IPS-20b (cell line): Measurements from ENCODE around the gene RYR3.
"Not testable (repeated sequence)": the region's sequence is repeated elsewhere in the genome, so short reads cannot be mapped to it uniquely, and the experiment has no call there.

Experiments used
- H3K27ac ChIP-seq: one replicate; pipeline ENCODE4 v1.5.1; 2013; ENCODE audit warnings: low read length
- H3K27me3 ChIP-seq: 2 replicates; pipeline ENCODE4 v1.6.1; 2013; ENCODE audit warnings: mild to moderate bottlenecking, low read length, inconsistent platforms; ENCODE audit not compliant: insufficient read depth
- H3K36me3 ChIP-seq: 2 replicates; pipeline ENCODE4 v1.6.1; 2013; ENCODE audit warnings: low read depth, mild to moderate bottlenecking, inconsistent platforms, low read length, moderate library complexity; ENCODE audit not compliant: insufficient read depth
- H3K4me1 ChIP-seq: 2 replicates; pipeline ENCODE4 v1.6.1; 2013; ENCODE audit warnings: mild to moderate bottlenecking, control low read depth, inconsistent platforms, low read length, moderate library complexity; ENCODE audit not compliant: insufficient read depth
- H3K4me3 ChIP-seq: 2 replicates; pipeline ENCODE4 v1.5.1; 2013; ENCODE audit warnings: mild to moderate bottlenecking, low read length, inconsistent platforms
- H3K9ac ChIP-seq: 2 replicates; pipeline ENCODE4 v1.6.1; 2013; ENCODE audit warnings: low read depth, mild to moderate bottlenecking, inconsistent platforms, low read length, moderate library complexity
- H3K9me3 ChIP-seq: 2 replicates; pipeline ENCODE4 v1.6.1; 2013; ENCODE audit warnings: mild to moderate bottlenecking, low read depth, low read length, inconsistent platforms; ENCODE audit not compliant: insufficient read depth

The RYR3 gene

GRCh38 chr15:33797651-33798050, 486.9 kb downstream of the RYR3 start:
- Histone ChIP-seq H3K36me3 (no peaks in the 10 kb centered on the region), H3K9ac (no peak overlapping the region), H3K4me3 (no peak overlapping the region), H3K27me3 (no peaks in the 10 kb centered on the region), H3K4me1 (no peaks in the 10 kb centered on the region), H3K27ac (no peak overlapping the region), H3K9me3 (no peaks in the 10 kb centered on the region)

GRCh38 chr15:33801954-33802353, 491.2 kb downstream of the RYR3 start:
- Histone ChIP-seq H3K9me3 (no peaks in the 10 kb centered on the region), H3K27me3 (no peaks in the 10 kb centered on the region), H3K27ac (no peak overlapping the region), H3K36me3 (no peaks in the 10 kb centered on the region), H3K4me1 (no peaks in the 10 kb centered on the region), H3K9ac (no peak overlapping the region), H3K4me3 (no peak overlapping the region)

GRCh38 chr15:33807665-33808064, 496.9 kb downstream of the RYR3 start:
- Histone ChIP-seq H3K27me3 (no peaks in the 10 kb centered on the region), H3K9me3 (no peaks in the 10 kb centered on the region), H3K4me3 (no peak overlapping the region), H3K4me1 (no peaks in the 10 kb centered on the region), H3K9ac (no peak overlapping the region), H3K36me3 (no peaks in the 10 kb centered on the region), H3K27ac (no peak overlapping the region)

- Histone ChIP-seq H3K27me3 (no peaks in the 10 kb centered on the region), H3K4me3 (no peak overlapping the region), H3K9me3 (no peaks in the 10 kb centered on the region)
These were observed 498.1 kb downstream of the RYR3 start for GRCh38 chr15:33808720-33809457.

GRCh38 chr15:33810073-33810595, 499.4 kb downstream of the RYR3 start:
- Histone ChIP-seq H3K9me3 (no peaks in the 10 kb centered on the region), H3K4me1 (no peaks in the 10 kb centered on the region), H3K27me3 (no peaks in the 10 kb centered on the region), H3K4me3 (no peak overlapping the region), H3K36me3 (no peaks in the 10 kb centered on the region), H3K27ac (no peak overlapping the region), H3K9ac (no peak overlapping the region)

More at GRCh38 chr15:33808720-33809457, 498.1 kb downstream of the RYR3 start:
- Histone ChIP-seq H3K27ac (no peak overlapping the region), H3K36me3 (no peaks in the 10 kb centered on the region), H3K9ac (no peak overlapping the region), H3K4me1 (no peaks in the 10 kb centered on the region)

- H3K27ac ChIP-seq = no peak overlapping the region
- H3K36me3 ChIP-seq = no peaks in the 10 kb centered on the region
- no peaks in the 10 kb centered on the region for H3K4me1 ChIP-seq
- H3K9ac ChIP-seq = no peak overlapping the region
- no peaks in the 10 kb centered on the region for H3K9me3 ChIP-seq
- H3K27me3 ChIP-seq = no peaks in the 10 kb centered on the region
- H3K4me3 ChIP-seq = no peak overlapping the region
These were observed 500.0 kb downstream of the RYR3 start for GRCh38 chr15:33810806-33811205.

GRCh38 chr15:33813891-33814290, 503.1 kb downstream of the RYR3 start:
- Histone ChIP-seq H3K27me3 (no peaks in the 10 kb centered on the region), H3K4me1 (no peaks in the 10 kb centered on the region), H3K27ac (no peak overlapping the region), H3K36me3 (no peaks in the 10 kb centered on the region), H3K4me3 (no peak overlapping the region), H3K9ac (no peak overlapping the region), H3K9me3 (no peaks in the 10 kb centered on the region)

GRCh38 chr15:33819499-33819898, 508.7 kb downstream of the RYR3 start:
- H3K36me3 ChIP-seq, H3K9ac ChIP-seq, H3K4me1 ChIP-seq, H3K9me3 ChIP-seq, H3K4me3 ChIP-seq, H3K27me3 ChIP-seq, H3K27ac ChIP-seq: not testable (repeated sequence)

- no peaks in the 10 kb centered on the region for H3K27me3 ChIP-seq
- H3K4me1 ChIP-seq = no peaks in the 10 kb centered on the region
- no peak overlapping the region for H3K4me3 ChIP-seq
- H3K9me3 ChIP-seq = no peaks in the 10 kb centered on the region
- no peak overlapping the region for H3K27ac ChIP-seq
- no peak overlapping the region for H3K9ac ChIP-seq
- H3K36me3 ChIP-seq = no peaks in the 10 kb centered on the region
These were observed 511.7 kb downstream of the RYR3 start for GRCh38 chr15:33822479-33822878.

GRCh38 chr15:33823119-33823518, 512.4 kb downstream of the RYR3 start:
- Histone ChIP-seq H3K27ac (no peak overlapping the region), H3K36me3 (no peaks in the 10 kb centered on the region), H3K4me1 (no peaks in the 10 kb centered on the region), H3K9ac (no peak overlapping the region), H3K27me3 (no peaks in the 10 kb centered on the region), H3K9me3 (no peaks in the 10 kb centered on the region), H3K4me3 (no peak overlapping the region)

- Histone ChIP-seq H3K9ac (no peak overlapping the region), H3K9me3 (no peaks in the 10 kb centered on the region; the same call in 1 of the 2 replicates), H3K27ac (no peak overlapping the region)
These were observed 514.7 kb downstream of the RYR3 start for GRCh38 chr15:33825453-33825852.

GRCh38 chr15:33826201-33826600, 515.4 kb downstream of the RYR3 start:
- Histone ChIP-seq H3K4me3 (no peak overlapping the region), H3K4me1 (no peaks in the 10 kb centered on the region), H3K9ac (no peak overlapping the region), H3K9me3 (no peaks in the 10 kb centered on the region; the same call in 1 of the 2 replicates), H3K27ac (no peak overlapping the region), H3K36me3 (no peaks in the 10 kb centered on the region), H3K27me3 (no peaks in the 10 kb centered on the region)

More at GRCh38 chr15:33825453-33825852, 514.7 kb downstream of the RYR3 start:
- H3K4me3 ChIP-seq = no peak overlapping the region
- H3K4me1 ChIP-seq = no peaks in the 10 kb centered on the region
- no peaks in the 10 kb centered on the region for H3K27me3 ChIP-seq
- H3K36me3 ChIP-seq = no peaks in the 10 kb centered on the region
